GM19397 (cell line): Measurements from ENCODE around the gene TLCD2.
"Not testable (repeated sequence)": the region's sequence is repeated elsewhere in the genome, so short reads cannot be mapped to it uniquely, and the experiment has no call there.

Experiments used
- ATAC-seq: cut with Tn5 transposase; IDR thresholded peaks from one replicate; pipeline ENCODE4 v1.9.1; 2021; ENCODE audit warnings: mild to moderate bottlenecking, moderate library complexity; ENCODE audit not compliant: unreplicated experiment

Gene TLCD2

DNA sequence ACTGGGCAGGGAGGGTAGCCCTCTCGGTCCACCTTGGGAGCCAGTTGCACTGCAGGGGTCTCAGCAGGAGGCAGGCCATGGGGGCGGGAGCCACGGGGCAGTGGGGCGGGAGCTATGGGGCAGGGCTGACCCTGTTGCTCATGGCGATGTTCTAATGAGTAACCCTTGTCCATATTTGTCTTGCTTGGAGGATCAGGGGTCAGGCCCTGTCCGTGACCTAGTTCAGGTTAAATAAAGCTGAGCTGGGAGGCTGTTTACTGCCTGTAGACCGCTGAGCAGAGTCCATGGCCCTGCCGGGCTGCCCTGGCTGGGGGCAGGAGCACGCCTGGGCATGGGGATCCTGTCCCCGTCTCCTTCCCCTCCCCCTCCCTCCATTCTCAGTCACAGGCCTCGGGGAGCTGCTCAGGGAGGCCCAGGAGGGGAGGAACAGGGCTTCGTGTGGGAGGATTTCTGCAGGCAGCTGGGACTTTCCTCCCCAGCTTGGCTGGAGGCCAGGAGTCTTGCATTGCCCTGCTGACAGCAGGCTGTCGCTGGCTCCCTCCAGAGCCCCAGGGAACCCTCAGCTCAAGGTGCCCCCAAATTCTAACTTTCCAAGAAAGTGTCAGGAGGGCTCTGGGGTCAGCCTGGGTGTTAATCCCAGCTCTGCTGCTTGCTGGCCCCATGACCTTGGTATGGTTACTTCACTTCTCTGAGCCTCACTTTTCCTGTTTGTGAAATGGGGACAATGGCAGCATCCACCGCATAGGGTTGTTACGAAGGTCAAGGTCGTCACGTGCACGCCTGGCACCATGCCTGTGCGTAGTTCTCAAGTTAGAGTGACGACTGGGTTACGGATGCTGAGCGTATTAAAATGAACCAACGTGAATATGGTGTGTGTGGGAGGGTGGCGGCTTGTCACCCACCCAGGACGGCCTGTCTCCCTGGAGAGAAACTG is 26.4 kb upstream of the TLCD2 start:
- no peak for ATAC-seq

DNA sequence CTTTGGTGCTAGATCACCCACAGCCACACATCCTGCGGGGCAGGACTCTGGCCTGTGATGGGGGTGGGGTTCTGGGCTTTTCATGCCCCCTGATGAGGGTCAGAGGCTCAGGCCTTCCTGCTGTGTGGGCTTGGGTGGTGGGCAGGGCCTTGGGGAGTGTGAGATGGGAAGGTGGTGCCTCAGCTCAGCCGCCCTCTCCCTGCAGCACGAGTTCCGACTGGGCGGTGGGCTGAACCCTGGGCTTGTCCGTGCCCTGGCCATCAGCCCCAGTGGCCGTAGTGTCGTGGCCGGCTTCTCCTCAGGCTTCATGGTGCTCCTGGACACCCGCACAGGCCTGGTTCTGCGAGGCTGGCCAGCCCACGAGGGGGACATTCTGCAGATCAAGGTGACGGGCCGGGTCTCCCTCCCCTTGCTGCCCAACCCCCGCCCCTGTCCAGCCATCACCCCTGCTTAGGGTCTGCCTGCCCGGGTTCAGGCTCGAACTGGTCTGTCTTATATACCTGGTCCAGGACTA is 25.7 kb upstream of the TLCD2 start:
- no peak for ATAC-seq

DNA sequence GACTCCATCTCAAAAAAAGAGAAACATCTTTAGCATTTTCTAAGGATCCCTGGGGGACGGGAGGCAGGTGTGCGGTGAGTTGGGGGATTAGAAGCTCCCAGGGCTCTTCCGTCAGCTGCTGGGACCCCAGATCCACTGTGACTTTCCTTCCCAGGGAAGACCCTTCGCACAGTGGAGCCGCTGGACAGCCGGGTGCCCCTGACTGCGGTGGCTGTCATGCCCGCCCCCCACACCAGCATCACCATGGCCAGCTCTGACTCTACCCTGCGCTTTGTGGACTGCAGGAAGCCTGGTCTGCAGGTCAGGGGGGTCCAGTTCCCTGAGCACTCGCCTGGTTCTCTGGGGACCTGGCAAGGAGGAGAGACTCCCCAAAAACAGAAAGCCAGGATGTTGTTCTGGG is 25.2 kb upstream of the TLCD2 start:
- no peak for ATAC-seq

DNA sequence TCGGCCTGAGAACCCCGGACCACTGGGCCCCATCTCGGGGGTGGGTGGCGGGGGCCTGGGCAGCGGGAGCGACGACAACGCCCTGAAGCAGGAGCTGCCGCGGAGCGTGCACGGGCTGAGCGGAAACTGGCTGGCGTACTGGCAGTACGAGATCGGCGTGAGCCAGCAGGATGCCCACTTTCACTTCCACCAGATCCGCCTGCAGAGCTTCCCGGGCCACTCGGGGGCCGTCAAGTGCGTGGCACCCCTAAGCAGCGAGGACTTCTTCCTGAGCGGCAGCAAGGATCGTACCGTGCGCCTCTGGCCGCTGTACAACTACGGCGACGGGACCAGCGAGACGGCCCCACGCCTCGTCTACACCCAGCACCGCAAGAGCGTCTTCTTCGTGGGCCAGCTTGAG is 23.6 kb upstream of the TLCD2 start:
- ATAC-seq = no peak

DNA sequence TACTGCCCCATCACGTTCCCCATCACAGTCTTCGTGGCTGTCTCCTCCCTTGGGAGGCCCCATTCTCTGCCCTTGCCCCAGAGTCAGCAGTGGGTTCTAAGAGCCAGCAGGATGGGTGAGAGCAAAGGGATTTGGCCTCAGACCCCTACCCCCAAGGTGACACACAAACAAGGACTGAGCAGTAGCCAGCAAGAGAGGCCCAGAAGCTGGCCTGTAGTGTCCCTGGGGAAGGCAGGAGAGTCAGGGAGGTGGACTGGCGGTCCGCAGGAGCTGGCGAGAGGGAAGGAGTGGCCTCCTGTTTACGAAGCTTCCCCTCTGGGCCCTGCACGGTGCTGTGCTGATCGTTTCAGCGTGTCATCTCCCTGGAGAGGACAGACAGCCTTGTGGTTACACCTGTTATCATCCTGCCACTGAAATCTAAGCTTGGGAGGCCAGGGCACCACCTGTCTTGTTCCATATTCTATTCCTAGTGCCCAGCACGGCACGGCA is 22.7 kb upstream of the TLCD2 start:
- ATAC-seq = no peak

DNA sequence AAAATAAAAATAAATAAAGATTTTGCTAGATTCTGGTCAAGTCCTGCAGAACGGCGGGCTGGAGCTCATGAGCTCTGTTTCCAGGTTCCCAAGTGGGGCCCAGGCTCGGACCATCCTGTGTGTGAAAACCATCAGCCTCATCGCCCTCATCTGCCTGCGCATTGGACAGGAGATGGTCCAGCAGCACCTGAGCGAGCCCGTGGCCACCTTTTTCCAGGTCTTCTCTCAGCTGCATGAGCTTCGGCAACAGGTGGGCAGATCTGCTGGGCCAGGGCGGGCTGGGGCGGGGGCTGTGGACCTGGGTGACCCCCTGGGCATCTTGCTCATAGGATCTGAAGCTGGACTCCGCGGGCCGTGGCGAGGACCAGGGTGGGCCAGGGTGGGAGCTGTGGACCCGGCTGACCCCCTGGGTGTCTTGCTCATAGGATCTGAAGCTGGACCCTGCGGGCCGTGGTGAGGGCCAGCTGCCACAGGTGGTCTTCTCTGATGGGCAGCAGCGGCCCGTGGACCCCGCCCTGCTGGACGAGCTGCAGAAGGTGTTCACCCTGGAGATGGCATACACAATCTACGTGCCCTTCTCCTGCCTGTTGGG is 22.2 kb upstream of the TLCD2 start:
- ATAC-seq = no peak

DNA sequence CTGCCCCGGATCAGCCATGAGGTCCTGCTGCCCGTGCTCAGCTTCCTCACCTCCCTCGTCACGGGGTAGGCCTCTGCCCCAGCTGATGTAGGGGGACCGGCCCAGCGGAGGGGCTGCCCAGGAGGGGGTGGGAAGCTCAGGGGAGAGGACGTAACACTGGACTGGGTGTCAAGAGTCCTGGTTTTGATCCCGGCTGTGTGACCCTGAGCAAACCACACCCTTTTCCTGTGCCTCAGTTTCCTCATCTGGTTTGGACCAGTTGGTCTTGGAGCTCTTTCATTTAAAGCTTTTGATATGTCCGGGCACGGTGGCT is 21.0 kb upstream of the TLCD2 start:
- ATAC-seq = no peak

DNA sequence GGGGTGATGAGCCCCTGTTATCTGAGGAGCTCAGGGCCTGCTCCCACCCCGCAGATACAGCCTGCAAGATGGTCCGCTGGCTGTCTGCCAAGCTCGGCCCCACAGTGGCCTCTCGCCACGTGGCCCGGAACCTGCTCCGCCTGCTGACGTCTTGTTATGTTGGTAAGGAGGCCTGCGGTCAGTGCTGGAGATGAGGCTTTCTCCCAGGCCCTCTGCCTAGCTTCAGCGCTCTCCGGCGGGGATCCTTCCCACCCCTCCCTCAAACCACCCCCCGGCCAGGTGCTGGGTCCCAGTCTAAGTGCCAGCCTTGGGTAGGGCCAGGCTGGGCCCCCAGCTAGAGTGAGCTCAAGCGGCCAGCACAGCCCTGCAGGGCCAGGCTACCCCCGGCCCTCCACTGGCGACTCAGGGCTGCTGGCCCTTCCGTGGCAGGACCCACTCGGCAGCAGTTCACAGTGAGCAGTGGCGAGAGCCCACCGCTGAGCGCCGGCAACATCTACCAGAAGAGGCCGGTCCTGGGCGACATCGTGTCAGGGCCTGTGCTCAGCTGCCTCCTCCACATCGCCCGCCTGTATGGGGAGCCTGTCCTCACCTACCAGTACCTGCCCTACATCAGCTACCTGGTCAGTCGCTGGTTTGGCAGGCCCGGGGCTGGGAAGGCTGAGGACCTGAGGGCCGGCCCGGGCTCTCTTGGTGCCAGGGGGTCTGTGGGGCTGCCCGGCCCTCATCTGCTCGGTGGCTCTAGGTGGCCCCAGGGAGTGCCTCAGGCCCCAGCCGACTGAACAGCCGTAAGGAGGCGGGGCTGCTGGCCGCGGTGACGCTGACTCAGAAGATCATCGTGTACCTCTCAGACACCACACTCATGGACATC is 20.4 kb upstream of the TLCD2 start:
- no peak for ATAC-seq

DNA sequence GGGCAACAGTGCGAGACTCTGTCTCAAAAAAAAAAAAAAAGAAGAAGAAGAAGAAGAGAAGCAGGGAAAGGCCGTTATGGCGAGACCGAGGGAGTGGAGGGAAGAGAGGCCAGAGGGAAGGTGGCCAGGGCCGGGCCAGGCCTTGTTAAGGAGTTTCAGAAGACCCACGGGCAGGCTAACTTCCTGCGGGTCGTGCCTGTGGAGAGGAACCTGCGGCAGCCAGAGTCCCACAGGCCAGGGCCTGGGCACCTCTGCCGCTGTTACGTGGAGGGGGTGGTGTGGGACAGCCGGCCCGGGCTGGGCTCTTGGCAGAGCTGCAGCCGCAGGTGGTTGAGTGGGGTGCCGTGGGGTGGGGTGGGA is 19.8 kb upstream of the TLCD2 start:
- ATAC-seq = no peak

DNA sequence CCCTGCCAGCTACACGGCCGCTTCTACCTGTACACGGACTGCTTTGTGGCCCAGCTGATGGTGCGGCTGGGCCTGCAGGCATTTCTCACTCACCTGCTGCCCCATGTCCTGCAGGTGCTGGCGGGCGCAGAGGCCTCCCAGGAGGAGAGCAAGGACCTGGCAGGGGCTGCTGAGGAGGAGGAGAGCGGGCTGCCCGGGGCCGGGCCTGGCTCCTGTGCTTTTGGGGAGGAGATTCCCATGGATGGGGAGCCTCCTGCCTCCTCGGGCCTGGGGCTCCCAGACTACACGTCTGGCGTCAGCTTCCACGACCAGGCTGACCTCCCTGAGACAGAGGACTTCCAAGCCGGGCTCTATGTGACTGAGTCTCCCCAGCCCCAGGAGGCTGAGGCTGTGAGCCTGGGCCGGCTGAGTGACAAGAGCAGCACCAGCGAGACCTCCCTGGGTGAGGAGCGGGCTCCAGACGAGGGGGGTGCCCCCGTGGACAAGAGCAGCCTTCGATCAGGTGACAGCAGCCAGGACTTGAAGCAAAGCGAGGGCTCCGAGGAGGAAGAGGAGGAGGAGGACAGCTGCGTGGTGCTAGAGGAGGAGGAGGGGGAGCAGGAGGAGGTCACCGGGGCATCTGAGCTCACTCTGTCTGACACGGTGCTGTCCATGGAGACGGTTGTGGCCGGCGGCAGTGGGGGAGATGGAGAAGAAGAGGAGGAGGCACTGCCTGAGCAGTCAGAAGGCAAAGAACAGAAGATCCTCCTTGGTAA is 17.9 kb upstream of the TLCD2 start:
- no peak for ATAC-seq

DNA sequence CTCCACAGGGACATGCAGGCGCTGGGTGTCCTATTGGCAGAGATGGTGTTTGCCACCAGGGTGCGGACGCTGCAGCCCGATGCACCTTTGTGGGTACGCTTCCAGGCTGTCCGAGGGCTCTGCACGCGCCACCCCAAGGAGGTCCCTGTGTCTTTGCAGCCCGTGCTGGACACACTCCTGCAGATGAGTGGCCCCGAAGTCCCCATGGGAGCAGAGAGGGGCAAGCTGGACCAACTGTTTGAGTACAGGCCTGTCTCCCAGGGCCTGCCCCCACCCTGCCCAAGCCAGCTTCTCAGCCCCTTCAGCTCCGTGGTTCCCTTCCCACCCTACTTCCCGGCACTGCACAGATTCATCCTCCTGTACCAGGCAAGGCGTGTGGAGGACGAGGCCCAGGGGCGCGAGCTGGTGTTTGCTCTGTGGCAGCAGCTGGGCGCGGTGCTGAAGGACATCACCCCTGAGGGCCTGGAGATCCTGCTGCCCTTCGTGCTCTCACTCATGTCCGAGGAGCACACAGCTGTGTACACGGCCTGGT is 17.1 kb upstream of the TLCD2 start:
- no peak for ATAC-seq

DNA sequence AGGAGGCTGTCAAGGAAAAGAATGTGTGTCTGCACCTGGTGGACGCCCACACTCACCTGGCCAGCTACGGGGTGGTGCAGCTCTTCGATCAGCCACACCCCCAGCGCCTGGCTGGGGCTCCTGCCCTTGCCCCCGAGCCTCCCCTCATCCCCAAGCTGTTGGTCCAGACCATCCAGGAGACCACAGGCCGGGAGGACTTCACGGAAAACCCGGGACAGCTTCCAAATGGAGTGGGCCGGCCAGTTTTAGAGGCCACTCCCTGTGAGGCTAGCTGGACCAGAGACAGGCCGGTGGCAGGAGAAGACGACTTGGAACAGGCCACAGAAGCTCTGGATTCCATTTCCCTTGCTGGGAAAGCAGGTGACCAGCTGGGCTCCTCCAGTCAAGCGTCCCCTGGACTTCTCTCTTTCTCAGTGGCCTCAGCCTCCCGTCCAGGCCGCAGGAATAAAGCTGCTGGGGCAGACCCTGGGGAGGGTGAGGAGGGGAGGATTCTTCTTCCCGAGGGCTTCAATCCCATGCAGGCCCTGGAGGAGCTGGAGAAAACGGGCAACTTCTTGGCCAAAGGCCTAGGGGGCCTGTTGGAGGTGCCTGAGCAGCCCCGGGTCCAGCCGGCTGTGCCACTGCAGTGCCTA is 16.6 kb upstream of the TLCD2 start:
- no peak for ATAC-seq

DNA sequence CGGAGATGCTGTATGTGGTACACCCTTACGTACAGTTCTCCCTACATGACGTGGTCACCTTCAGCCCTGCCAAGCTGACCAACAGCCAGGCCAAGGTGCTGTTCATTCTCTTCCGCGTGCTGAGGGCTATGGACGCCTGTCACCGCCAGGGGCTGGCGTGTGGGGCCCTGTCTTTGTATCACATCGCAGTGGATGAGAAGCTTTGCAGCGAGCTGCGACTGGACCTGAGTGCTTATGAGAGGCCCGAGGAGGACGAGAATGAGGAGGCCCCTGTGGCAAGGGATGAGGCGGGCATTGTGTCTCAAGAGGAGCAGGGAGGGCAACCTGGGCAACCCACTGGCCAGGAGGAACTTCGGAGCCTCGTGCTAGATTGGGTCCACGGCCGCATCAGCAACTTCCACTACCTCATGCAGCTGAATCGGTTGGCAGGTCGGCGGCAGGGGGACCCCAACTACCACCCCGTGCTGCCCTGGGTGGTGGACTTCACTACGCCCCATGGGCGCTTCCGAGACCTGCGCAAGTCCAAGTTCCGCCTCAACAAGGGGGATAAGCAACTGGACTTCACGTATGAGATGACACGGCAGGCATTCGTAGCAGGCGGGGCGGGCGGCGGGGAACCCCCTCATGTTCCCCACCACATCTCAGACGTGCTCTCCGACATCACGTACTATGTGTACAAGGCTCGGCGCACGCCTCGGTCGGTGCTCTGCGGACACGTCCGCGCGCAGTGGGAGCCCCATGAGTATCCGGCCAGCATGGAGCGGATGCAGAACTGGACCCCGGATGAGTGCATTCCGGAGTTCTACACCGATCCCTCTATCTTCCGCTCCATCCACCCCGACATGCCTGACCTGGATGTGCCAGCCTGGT is 15.7 kb upstream of the TLCD2 start:
- no peak for ATAC-seq

DNA sequence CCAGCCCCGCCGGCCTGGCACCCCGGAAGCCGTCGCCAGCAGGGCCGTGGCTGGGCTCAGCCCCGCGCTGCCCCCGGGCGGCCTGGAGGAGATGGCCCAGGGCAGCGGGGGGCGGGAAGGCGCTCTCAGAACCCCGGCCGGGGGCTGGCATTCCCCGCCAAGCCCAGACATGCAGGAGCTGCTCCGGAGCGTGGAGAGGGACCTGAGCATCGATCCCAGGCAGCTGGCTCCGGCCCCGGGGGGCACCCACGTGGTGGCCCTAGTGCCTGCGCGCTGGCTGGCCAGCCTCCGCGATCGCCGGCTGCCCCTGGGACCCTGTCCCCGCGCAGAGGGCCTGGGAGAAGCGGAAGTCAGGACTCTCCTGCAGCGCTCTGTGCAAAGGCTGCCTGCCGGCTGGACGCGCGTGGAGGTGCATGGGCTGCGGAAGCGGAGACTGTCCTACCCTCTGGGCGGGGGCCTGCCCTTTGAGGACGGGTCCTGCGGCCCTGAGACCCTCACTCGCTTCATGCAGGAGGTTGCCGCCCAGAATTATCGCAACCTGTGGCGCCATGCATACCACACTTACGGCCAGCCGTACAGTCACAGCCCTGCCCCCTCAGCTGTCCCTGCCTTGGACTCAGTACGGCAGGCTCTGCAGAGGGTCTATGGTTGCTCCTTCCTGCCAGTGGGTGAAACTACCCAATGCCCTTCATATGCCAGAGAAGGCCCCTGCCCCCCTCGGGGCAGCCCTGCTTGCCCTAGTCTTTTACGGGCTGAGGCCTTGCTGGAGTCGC is 14.9 kb upstream of the TLCD2 start:
- ATAC-seq = peak; percentile 12

DNA sequence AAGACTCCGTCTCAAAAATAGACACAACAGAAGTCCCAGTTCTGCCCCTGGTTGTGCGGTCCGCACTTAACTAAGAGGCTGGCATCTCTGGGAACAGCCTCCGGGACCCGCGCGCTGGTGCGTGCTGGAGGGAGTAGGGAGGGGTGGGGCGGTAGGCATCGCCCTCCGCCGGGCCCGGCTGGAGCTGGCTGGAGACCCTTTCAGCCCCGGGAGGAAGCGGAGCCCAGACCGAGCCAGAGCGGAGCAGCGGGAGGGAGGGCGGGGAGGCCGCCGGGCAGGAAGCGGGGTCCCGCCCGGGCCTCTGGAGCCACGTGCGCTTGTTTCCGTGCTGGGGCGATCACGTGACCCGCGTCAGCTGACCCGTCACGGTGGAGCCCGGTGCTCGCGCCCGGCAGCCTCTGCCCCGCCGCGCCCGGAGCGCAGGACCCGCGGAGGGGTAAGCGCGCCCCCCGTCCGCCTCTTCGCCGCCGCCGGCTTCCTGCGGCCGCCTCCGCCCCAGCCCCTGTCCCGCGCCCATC is 14.2 kb upstream of the TLCD2 start, which contains the start of gene WDR81:
WDR81 (plus strand) TSS at position 354 of the 518 bp plus-strand sequence. CDS start 256 bp downstream, outside the sequence.
- peak; percentile 62 for ATAC-seq

DNA sequence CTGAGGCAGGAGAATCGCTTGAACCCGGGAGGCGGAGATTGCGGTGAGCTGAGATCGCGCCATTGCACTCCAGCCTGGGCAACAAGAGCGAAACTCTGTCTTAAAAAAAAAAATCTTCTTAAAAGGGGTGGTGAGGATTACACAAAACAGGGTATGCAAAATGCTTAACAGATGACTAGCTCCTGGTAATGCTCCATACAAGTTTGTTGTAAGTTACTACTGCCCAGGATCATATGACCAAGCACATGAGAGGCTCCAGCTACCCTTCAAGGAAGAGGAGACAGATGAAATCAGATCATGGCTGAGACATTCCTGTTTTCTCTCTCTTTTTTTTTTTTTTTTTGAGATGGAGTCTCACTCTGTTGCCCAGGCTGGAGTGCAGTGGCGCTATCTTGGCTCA is 11.8 kb upstream of the TLCD2 start:
- ATAC-seq = not testable (repeated sequence)

DNA sequence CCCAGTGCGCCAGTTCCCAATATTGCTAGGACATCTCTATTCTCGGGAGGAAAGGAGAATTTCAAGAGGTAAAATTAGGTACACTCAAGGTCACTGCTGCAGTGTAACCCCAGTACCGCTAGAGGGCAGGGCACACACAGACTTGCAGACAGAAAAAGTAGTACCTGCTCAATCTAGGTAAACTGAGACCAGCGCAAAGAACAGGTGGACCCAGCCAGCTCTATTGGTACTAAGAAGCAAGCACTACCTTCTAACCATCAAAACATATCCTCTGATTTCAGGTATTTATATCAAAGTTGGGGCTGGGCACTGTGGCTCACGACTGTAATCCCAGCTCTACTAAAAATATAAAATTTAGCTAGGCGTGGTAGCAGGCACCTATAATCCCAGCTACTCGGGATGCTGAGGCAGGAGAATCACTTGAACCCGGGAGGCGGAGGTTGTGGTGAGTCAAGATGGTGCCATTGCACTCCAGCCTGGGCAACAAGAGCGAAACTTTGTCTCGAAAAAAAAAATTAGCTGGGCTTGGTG is 10.7 kb upstream of the TLCD2 start:
- no peak for ATAC-seq
